WTC11 (cell line): ENCODE measurements around the gene ATP12A. TPM values are rescaled to one million over a fixed set of nuclear protein-coding genes. Genes with fewer than 3 reads are reported as not detected.

ENCODE experiments used
- ATAC-seq: fragments of 200-7000 bp; cut with Tn5 transposase; 2 replicates; pipeline ENCODE4 v1.10.0; 2021; ENCODE audit warnings: mild to moderate bottlenecking, moderate library complexity
- CTCF ChIA-PET: fragments of 300-600 bp; sonication (Branson Sonifier 250); formaldehyde crosslinking; loops from one replicate; lab custom pipeline; 2021; ENCODE audit warnings: antibody characterized with exemption; lab: Charles Lee
- POLR2A ChIA-PET: fragments of 350-600 bp; sonication (Branson Sonifier 250); formaldehyde crosslinking; loops from one replicate; lab custom pipeline; 2021; ENCODE audit warnings: antibody characterized with exemption; lab: Charles Lee
- DNase-seq: peaks from one replicate; pipeline ENCODE4 v3.0.0; 2021; ENCODE audit warnings: low spot score
- H3K27ac Mint-ChIP-seq: 2 replicates; pipeline ENCODE4 v1.8.0; 2021; ENCODE audit warnings: mixed read lengths
- H3K27me3 Mint-ChIP-seq: 2 replicates; pipeline ENCODE4 v1.8.0; 2021; ENCODE audit warnings: low read depth, mild to moderate bottlenecking, moderate library complexity, mixed read lengths
- H3K36me3 Mint-ChIP-seq: 2 replicates; pipeline ENCODE4 v1.8.0; 2021; ENCODE audit warnings: mixed read lengths
- H3K4me1 Mint-ChIP-seq: 2 replicates; pipeline ENCODE4 v1.8.0; 2022; ENCODE audit warnings: mixed read lengths
- H3K4me3 Mint-ChIP-seq: 2 replicates; pipeline ENCODE4 v1.8.0; 2021; ENCODE audit warnings: mild to moderate bottlenecking, moderate library complexity, mixed read lengths
- H3K9me3 Mint-ChIP-seq: 2 replicates; pipeline ENCODE4 v1.8.0; 2021; ENCODE audit warnings: mixed read lengths
- AFF4 ChIP-seq: sonication (generic); formaldehyde crosslinking; IDR thresholded peaks from 2 replicates; pipeline ENCODE4 v1.8.1; 2023; ENCODE audit warnings: mild to moderate bottlenecking, missing genetic modification reagents, borderline replicate concordance
- E2F4 ChIP-seq: sonication (generic); formaldehyde crosslinking; IDR thresholded peaks from 2 replicates; pipeline ENCODE4 v1.8.1; 2022; ENCODE audit warnings: low read depth, mild to moderate bottlenecking, moderate library complexity, missing genetic modification reagents, borderline replicate concordance
- EMX1 ChIP-seq: fragments of 250-450 bp; sonication (Bioruptor Pico); IDR thresholded peaks from 2 replicates; pipeline ENCODE4 v1.8.0; 2021; ENCODE audit warnings: mild to moderate bottlenecking
- GABPB1 ChIP-seq: sonication (generic); formaldehyde crosslinking; IDR thresholded peaks from 2 replicates; pipeline ENCODE4 v1.8.1; 2023; ENCODE audit warnings: mild to moderate bottlenecking, missing genetic modification reagents
- MAX ChIP-seq: sonication (generic); formaldehyde crosslinking; IDR thresholded peaks from 2 replicates; pipeline ENCODE4 v1.8.0; 2022; ENCODE audit warnings: mild to moderate bottlenecking, missing genetic modification reagents
- MLX ChIP-seq: sonication (generic); formaldehyde crosslinking; IDR thresholded peaks from 2 replicates; pipeline ENCODE4 v1.8.1; 2023; ENCODE audit warnings: mild to moderate bottlenecking, missing genetic modification reagents, moderate library complexity
- MYBL2 ChIP-seq: sonication (generic); formaldehyde crosslinking; IDR thresholded peaks from 2 replicates; pipeline ENCODE4 v1.8.1; 2023; ENCODE audit warnings: mild to moderate bottlenecking, moderate library complexity, missing genetic modification reagents
- RELA ChIP-seq: sonication (generic); formaldehyde crosslinking; IDR thresholded peaks from 2 replicates; pipeline ENCODE4 v1.8.1; 2022; ENCODE audit warnings: missing genetic modification reagents, mild to moderate bottlenecking, borderline replicate concordance
- SMAD3 ChIP-seq: sonication (generic); formaldehyde crosslinking; IDR thresholded peaks from 2 replicates; pipeline ENCODE4 v1.8.0; 2022; ENCODE audit warnings: missing genetic modification reagents, mild to moderate bottlenecking, borderline replicate concordance
- SP1 ChIP-seq: sonication (generic); formaldehyde crosslinking; conservative IDR thresholded peaks from 2 replicates; pipeline ENCODE4 v1.8.1; 2022; ENCODE audit warnings: missing genetic modification reagents
- USF1 ChIP-seq: sonication (generic); formaldehyde crosslinking; IDR thresholded peaks from 2 replicates; pipeline ENCODE4 v1.8.0; 2022; ENCODE audit warnings: mild to moderate bottlenecking, missing genetic modification reagents
- USF2 ChIP-seq: sonication (generic); formaldehyde crosslinking; IDR thresholded peaks from 2 replicates; pipeline ENCODE4 v1.8.1; 2023; ENCODE audit warnings: mild to moderate bottlenecking, missing genetic modification reagents, moderate library complexity
- ZNF121 ChIP-seq: sonication (generic); formaldehyde crosslinking; IDR thresholded peaks from 2 replicates; pipeline ENCODE4 v1.8.0; 2023; ENCODE audit warnings: missing genetic modification reagents
- ZNF512 ChIP-seq: sonication (generic); formaldehyde crosslinking; IDR thresholded peaks from 2 replicates; pipeline ENCODE4 v1.8.1; 2022; ENCODE audit warnings: missing genetic modification reagents, borderline replicate concordance
- total RNA-seq: library from RNA; stranded (reverse); gene quantifications from 3 replicates; pipeline ENCODE4 v1.2.3, GENCODE V29; 2021

Gene ATP12A
- total RNA-seq, 1 experiment from 2014 or later = 1.4 TPM

GRCh38 chr13:24679686-24680085, 522 bp upstream of the ATP12A start (continued):
- TF ChIP-seq MAX (CRISPR knock-in tag) = no peak

GRCh38 chr13:24680921-24681604, 855 bp downstream of the ATP12A start:
- TF ChIP-seq ZNF121 (no peak), USF2 (no peak), MAX (CRISPR knock-in tag) (0 out of 2 replicates have a peak, but pooled peaks have one; percentile 8)
- H3K27ac Mint-ChIP-seq = no peak overlapping the region
- DNase-seq = no peak
- H3K4me3 Mint-ChIP-seq = peak overlapping the region; percentile 52
- ATAC-seq = no peak
- no peaks in the 10 kb centered on the region for H3K9me3 Mint-ChIP-seq
- CTCF ChIA-PET = interaction anchor here (0.8 to 4.3 kb wide), 15 partner anchors 9 to 304 kb away, joined by 3 to 57 read pairs (median 4); no protein-coding TSS in a partner anchor
- no peaks in the 10 kb centered on the region for H3K36me3 Mint-ChIP-seq
- POLR2A ChIA-PET = interaction anchor here (1.1 kb wide), 1 partner anchor 68 kb away, joined by 3 read pairs; no protein-coding TSS in a partner anchor
- peaks cover 36% of the 10 kb centered on the region for H3K27me3 Mint-ChIP-seq
- peaks cover 42% of the 10 kb centered on the region for H3K4me1 Mint-ChIP-seq

- no peak overlapping the region for H3K4me3 Mint-ChIP-seq
- no peaks in the 10 kb centered on the region for H3K9me3 Mint-ChIP-seq
- no peak for TF ChIP-seq MLX (CRISPR knock-in tag)
- TF ChIP-seq SP1 = no peak
- H3K27me3 Mint-ChIP-seq = peaks cover 36% of the 10 kb centered on the region
- POLR2A ChIA-PET = interaction anchor here (0.7 kb wide), 1 partner anchor 12 kb away, joined by 3 read pairs; no protein-coding TSS in a partner anchor
- peaks cover 47% of the 10 kb centered on the region for H3K4me1 Mint-ChIP-seq
- H3K36me3 Mint-ChIP-seq = no peaks in the 10 kb centered on the region
- CTCF ChIA-PET = interaction anchor here (0.8 to 4.3 kb wide), 7 partner anchors 10 to 304 kb away, joined by 3 to 57 read pairs (median 5); no protein-coding TSS in a partner anchor
- DNase-seq (no peak), ATAC-seq (no peak)
- H3K27ac Mint-ChIP-seq = peak overlapping the region; percentile 13; the same call in 1 of the 2 replicates
Measured at GRCh38 chr13:24681930-24682329, 1.7 kb downstream of the ATP12A start.

GRCh38 chr13:24682353-24682752, 2.1 kb downstream of the ATP12A start:
- no peaks in the 10 kb centered on the region for H3K9me3 Mint-ChIP-seq
- no peak overlapping the region for H3K4me3 Mint-ChIP-seq
- ATAC-seq = no peak
- peaks cover 48% of the 10 kb centered on the region for H3K4me1 Mint-ChIP-seq
- TF ChIP-seq E2F4 (no peak), SMAD3 (CRISPR knock-in tag) (no peak), RELA (CRISPR knock-in tag) (no peak), AFF4 (CRISPR knock-in tag) (no peak), USF1 (CRISPR knock-in tag) (no peak), GABPB1 (CRISPR knock-in tag) (no peak), ZNF512 (CRISPR knock-in tag) (no peak), MYBL2 (CRISPR knock-in tag) (no peak), EMX1 (CRISPR knock-in tag) (no peak)
- TF ChIP-seq, all 79 proteins: peak for 0
- Mint-ChIP-seq H3K27me3 (peaks cover 36% of the 10 kb centered on the region), H3K27ac (peak overlapping the region; percentile 13; the same call in 1 of the 2 replicates), H3K36me3 (no peaks in the 10 kb centered on the region)
- CTCF ChIA-PET = interaction anchor here (0.8 to 4.3 kb wide), 7 partner anchors 9 to 313 kb away, joined by 3 to 57 read pairs (median 5); no protein-coding TSS in a partner anchor
- POLR2A ChIA-PET = interaction anchor here (0.7 kb wide), 1 partner anchor 12 kb away, joined by 3 read pairs; no protein-coding TSS in a partner anchor
- DNase-seq = no peak
